GM19351 (cell line): ENCODE data around the gene EHD4.

Experiments
- ATAC-seq: cut with Tn5 transposase; IDR thresholded peaks from one replicate; pipeline ENCODE4 v1.9.1; 2021; ENCODE audit warnings: mild to moderate bottlenecking, moderate library complexity; ENCODE audit not compliant: unreplicated experiment

The EHD4 gene

DNA sequence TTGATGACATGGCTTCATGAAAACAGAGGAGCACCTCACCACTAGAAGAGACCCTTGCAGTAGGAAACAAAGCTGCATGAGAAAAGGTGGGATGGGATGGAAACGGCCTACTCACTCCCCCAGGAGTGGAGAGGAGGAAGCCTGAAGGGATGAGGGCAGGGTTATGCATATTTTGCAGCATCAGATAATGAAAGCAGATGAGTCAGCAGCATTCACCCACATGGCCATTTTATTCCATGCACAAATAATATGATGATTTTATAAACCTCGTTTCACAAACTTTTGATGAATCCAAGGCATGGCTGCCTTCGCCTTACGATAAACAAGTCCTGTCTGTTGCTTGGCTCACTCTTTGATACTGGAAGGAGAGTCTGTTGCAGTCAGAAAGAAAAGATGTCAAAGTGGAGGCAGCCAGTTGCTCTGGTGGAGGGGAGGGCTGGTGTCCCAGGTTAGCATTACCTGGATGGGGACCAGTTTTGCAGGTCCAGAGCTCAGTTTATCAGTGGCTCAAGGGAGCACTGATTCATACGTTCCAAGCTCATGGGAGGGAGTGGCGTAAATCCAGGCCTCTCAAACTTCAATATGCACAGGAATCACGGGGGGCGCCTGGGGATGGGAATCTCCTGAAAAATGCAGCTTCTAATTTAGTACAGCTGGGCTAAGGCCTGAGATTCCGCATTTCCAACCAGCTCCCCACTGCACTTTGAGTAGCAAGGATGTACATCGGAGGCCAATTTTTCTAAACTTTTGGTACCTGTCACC, 9.2 kb upstream of the EHD4 start:
- ATAC-seq: no peak

DNA sequence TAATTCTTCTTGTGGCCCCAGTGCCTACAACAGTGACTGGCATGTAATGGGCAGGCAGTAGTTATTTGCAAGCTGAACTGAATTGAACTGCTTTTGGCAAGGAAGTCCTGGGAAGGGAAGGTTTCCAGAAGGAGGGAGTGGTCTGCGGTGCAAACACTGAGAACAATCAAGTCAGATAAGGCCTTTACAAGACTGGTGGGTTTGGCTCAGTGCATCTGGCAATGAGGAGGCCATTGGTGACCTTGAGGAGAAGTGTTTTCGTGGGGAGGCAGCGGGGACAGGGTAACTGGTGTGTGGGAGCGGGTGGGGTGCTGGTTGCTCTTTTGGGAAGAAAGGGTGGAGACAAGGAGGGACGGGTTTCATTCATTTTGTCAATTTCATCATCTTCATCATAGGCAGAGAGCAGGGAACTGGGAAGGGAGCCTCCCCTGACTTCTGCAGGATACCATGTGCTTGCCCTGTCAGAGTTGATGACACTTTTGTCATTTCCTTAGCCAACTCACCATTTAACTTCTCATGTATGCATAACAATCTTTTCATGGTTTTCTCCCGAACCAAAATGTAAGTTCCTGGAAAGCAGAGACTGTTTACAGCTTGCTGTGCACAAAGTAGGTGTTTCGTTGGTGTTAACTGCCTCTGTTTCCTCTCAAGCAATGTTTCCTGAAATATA, 8.4 kb upstream of the EHD4 start:
- ATAC-seq: no peak

DNA sequence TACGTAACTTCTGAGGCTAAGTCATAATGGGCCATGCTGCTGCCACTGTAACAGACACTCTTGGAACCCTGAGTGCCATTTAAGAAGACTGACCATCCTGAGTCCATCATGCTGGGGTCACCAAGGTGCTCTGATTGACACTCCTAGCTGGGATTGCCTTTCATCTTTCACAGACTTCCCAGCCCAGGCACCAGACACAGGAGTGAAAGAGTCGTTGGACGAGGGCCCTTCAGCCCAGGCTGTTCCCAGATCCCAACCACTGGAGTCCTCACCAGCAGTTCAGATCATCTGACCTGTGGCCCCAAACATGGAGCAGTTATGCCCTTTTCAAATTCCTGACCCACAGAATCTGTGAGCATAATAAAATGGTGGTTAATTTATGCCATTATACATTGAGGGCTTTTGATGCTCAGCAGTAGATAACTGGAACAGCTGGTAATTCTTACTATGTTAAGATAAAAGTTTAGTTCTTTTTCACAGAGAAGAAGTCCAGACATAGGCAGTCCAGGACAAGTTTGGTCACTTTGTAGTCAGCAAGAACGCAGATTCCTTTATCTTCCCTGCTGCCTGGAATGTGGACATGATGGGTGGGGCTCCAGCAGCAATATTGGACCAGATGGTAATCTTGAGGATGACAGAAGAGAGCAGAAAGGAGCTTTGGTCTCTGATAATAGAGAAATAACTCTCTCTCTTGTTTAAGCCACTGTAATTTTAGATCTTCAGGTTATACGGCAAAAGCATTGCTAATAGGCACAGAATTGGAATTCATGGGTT, 7.3 kb upstream of the EHD4 start:
- ATAC-seq: no peak

DNA sequence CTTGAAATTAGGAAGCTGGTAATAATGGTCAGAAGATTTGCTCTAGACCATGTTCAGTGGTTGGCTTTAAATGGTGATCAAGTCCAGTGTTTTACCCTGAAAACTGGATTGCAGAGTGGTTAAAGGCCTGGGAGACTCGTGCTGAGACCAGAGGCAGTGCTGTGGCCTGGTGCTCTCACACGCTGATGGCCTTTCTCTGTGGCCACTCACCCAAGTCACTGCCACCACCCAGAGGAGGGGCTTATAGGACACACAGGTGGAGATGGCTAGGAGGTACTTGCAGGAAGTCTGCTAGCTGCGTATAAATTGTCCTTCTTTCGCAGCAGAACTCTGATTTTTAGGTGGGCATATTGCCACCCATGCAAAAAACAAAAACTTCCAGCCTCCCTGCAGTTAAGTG, 6.2 kb upstream of the EHD4 start:
- ATAC-seq: no peak

DNA sequence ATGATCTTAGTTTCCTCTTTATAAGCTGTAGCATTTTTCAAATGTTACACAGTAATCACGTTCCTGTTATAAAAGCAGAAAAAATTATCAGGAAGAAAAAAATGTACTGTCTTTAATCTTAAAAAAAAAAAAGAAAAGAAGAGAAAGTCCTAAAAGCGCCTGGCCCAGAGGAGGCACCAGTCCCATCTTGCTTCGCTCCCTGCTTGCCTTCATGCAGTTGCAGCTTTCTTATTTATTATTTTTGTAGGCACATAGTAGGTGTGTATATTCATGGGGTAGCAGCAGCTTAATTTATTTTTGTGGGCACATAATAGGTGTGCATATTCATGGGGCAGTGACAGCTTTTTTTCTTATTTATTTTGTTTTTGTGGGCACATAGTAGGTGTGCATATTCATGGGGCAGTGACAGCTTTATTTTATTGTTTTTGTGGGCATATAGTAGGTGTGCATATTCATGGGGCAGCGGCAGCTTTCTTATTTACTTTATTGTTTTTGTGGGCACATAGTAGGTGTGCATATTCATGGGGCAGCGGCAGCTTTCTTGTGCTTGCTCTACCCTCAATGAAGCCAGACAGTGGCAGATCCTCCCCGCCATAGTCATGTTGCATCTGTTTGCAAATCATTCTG, 5.5 kb upstream of the EHD4 start:
- ATAC-seq: no peak

DNA sequence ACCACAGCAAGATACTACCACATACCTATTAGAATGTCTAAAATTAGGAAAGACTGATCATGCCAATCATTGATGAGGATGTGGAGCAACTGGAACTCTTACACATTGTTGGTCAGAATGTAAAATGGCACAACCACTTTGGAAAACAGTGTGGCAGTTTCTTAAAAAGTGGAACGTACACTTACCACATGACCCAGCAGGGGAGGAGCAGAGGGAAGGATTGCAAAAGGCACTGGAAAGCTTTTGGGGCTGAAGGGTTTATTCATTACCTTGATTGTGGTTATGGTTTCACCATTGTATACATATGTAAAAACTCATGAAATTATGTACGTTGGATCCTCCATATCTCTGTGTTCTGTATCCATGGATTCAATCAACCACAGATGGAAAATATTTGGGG, 3.3 kb upstream of the EHD4 start:
- no peak for ATAC-seq

DNA sequence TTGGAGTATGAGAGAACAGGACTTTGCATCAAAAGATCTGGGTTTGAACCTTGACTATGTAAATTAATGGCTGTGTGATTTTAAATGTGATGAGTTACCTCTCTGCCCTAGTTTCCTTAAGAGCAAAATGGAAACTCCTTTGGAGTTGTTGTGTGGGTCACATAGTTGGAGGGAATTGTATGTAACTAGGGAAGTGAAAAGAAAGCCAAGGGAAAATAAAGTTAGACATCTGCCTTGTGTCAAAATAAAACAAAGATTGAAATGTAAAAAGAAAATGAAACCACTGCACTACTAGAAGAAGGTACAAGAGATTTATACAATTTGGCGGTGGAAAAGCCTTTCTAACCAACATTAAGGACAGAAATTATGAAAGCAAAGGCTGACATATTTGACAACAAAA, 1.7 kb upstream of the EHD4 start:
- ATAC-seq: no peak

DNA sequence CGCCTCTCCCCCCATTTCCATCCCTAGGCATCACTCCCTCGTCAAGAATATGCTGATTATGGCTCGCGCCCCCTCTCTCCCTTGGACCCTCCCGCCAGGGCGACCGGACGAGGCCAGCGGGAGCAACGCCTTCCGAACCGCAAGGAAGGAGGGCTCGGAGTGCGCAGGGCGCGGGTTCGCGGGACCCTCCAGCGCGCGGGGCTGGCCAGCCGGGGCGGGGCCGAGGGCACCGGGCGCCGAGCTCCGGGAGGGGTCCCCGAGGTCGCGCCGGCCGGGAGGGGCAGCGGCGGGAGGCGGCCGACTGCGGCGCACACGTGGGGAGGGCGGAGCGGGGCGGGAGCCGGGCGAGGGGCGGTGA, 483 bp downstream of the EHD4 start:
- ATAC-seq: peak; percentile 8

DNA sequence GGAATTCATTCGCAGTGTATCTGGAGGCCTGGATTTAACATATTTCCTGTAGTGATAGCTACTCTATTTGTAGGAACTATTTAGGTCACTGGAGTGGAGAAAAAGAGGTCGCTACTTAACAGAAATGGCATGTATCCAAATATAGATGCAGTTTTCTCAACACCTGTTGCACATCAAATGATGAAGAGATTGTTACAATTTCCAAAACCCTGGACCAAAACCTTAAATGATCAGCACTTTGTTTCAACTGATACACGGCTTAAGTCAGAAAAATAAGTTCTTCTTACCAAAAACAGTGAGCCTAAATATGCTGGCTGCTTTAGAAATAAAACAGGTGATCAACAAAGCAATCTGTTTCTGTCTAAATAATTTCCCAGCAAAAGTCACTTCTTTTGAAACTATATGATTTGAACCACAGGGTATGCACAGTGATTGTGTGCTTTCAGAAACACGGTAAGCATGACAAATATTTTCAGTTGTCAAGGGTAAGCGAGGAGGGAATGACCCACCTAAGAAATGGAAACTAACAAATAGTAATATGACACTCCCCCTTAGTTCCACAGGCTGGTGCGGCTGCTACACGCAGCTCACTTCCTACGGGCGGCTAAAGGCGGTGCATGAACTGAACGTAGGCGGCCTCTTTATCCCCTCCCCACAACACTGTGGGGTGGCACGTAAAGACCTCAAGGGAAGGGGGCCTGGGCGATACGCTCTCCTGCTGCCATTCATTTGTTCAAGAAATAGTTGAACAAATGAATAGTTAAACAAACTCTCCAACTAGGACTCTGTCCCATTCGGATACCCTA, 1.1 kb downstream of the EHD4 start:
- peak; percentile 47 for ATAC-seq

DNA sequence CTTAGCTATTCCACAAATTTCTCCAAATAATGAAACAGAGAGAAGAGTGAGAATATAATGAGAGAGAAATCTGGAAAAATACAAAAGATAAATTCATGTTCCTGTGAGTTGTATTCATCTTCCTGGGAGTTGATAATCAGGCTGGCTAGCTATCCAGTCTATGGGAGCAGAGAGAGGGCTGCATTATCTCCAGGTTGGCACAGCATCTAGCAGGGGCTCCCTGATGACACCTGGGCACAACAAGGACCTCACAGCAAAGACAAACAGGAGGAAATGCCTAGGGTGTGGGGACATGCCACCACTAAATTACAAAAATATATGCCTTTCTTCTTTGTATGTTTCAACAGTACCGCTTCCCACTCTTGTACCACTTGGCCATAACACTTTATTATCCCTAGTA, 1.9 kb downstream of the EHD4 start:
- ATAC-seq: no peak

DNA sequence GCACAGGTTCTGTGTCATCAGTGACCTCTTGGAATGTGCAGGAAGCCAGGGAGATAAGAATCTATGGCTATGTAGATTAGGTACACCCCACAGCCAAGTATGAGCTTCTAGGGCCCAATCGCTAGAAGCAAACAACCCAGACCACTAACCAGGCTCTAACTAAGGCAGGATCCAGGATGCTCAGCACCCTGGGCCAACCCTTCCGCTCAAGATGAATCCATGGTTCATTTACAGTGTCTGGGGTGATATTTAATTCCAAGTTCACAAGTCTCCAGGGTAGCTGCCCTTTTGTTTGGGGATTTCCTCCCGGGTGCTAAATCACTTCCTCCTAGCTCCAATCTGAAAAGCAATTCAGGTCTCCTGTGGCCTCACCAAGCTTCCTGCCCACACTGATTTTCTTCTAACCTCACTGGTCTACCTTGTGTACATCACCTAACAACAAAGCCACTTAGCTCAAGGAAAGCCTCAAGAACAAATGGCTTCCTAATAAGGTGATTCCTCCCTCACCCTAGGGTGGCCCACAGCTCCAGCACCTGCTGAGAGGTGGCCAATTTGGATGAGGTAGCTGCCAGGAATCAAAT, 2.4 kb downstream of the EHD4 start:
- no peak for ATAC-seq

DNA sequence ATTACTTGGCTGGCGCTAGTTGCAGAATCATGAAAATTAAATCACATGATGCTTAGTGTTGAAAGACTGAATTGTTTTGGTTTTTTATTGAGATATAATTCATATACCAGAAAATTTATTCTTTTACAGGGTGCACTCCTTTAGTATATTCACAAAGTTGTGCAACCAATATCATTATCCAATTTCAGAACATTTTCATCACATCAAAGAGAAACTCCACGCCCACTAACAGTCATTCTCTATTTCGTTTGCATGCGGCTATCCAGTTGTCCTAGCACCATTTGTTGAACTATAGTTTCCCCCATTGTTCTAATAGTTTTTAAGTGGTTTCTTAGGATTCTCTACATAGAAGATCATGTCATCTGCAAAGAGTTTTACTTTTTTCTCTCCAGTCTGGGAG, 3.7 kb downstream of the EHD4 start:
- ATAC-seq: no peak

DNA sequence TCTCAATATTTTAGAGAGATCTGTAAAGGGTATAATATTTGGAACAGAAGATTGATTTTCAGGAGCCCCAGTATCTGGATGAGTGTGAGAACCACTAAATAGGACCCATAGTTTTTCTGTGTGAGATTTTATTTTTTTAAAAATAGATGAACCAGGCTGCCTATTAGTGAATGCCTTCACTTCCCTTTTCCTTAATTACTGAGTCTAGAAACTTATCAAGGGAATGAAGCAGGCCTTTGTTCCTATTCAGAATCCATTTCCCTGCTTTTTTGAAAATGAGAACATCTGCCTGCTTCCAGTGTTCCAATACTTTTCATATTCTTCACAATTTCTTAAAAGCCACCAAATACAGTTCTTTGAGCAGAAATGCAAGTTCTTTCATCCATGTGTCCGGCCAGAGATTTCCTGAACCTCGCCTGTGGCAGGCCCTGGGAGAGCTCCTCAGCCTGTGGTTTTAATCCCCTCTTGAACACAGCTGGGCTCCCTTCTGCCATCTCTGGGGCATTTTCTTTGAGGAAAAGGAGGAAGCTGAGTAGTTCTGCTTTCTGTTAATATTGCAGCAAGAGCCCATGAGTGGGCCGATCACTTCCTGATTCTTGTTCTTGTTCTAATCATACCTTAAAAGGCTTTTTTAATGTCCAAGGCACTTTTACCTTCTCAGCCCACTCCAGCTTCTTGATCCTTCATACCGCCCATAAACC, 4.7 kb downstream of the EHD4 start:
- no peak for ATAC-seq

DNA sequence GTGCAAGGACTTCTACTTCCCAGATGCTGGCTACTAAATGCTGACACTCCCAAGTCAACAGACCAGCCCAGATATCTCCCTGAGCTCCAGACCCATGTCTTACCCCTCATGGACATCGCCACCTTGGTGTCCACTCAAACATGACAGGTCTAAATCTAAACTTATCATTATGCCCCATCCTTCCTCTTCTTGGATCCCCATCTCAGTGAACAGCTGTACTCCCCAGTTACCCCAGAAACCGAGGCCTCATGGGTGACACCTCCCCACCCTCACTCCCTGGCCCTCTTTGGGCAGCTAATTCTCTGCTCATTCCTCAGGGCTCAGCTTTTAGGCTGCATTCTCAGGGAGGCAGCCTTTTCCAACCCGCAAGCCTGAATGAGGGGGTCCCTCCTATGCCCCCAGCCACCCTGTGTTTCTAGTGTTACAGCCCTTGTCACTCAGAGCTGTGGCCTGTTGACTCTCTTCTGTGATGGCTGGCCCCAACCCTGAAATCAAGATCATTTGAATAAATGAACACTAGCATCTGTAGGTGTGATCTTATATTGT, 5.4 kb downstream of the EHD4 start:
- ATAC-seq: no peak

DNA sequence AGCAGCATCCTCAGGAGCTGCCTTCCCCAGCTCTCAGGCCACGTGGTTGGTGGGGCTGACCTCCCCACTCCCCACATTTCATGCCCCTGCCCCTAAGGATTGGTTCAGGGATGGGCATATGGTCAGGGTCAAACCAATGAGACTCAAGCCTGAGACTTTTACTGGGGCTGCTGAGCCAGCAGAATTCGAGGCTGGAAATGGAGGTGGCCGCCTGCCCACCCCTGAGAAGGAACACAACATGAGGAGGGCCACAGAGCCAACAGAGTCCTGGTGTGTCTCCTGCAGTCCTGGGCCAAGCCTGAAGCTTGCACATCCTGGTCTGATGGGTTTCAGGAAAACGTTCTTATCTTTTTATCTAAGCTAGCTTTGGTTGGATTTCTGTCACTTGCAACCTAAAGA, 5.9 kb downstream of the EHD4 start:
- no peak for ATAC-seq

DNA sequence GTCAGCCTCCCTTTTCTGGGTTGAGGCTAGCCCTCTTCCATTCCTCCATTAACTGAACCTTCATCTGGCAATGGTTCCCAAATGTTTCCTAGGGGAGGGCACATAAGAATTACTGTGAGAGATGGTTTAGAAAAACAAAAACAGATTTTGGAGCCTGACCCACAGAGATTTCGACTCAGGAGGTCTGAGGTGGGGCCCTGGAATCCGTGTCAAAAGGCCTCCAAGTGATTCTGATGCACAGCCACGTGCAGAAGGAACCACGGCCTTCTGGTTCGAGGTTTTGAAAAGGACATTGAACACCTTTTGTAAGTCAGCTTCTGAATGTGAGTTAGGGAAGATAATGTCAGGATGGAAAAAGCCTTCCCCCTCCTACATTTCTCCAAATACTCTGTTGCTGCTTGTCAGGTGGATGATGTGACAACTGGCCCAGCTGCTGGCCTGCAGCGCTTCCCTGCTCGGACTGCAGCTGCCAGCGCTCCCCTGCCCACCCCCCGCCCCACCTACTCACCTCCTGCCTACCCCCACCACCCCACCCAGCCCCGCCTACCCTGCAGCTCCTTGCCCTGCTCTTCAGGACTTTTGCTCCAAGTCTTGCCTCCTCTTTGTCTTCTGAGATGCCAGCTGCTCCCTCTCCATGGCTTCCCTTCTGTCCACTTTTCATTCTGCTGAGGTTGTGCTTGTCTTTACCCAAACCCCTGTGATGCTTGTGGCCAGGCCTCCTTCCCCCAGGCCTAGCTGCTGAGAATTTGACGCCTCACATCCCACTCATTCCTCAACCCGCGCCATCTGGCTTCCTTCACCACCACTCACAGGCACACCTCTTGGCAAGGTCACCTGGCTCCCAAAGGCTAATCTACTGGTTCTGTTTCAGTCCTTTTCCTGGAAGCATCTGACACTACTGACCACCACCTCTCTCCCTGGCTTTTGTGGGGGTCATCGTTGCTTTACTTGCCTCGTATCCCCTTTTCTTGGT, 6.6 kb downstream of the EHD4 start:
- ATAC-seq: no peak

DNA sequence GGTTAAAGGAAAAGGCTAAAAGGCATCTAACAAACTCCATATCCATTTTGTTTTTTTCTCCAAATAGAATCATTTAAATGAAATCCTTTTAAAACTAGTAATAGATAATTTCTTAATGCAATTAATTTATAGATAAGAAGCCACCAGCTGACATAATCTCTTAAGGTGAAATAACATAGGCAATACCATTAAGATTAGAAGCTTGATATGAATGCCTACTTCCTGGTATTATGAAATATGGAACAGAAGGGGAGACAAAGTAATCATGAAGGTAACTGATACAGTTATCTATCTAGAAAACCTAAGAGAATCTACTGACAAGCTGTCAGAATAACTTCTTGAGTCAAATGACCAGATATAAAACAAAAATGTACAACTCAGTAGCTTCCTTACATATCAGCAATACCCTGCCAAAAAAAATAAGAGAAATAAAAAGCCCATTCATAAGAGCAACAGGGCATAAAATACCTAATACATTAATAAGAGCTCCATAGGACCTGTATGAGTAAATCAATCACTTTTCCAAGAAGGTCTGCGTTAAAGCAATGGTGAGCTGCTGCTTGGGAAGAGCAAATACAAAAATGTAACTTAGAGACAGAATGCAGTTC, 10.7 kb downstream of the EHD4 start:
- ATAC-seq: no peak

DNA sequence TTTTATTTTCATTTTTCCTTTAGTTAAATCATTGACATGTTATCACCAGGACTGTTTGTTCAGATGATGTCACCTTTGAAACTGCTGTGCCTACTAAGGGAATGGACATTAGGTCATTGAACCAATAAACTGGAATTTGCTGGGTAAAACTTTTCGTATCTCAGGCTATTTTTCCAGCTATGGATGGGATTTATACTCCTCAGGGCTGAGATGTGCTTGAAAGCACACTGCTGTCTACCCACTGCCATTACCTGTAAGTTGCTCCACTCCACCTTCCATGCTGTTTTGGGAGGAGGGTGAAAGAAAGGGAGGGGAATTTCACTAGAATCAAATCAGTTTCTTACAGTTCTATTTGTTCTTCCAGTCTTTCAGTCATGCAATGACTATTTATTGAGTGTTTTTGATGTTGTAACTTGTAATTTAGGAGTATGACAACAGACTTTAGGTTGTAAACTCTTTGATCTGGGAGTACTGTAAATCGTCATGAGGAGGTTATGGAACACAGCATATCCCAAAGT, 11.3 kb downstream of the EHD4 start:
- no peak for ATAC-seq
